ENCODE results near the gene NKX1-2.
A peak's percentile ranks its signal among the peaks of the same experiment; 100 is the strongest.

Gene NKX1-2

GRCh38 chr10:124474514-124475070 lies 24.8 kb upstream of the NKX1-2 start:
- DNase-seq, result no peak

- DNase-seq, result no peak
Measured at GRCh38 chr10:124473070-124473469, 23.2 kb upstream of the NKX1-2 start.

GRCh38 chr10:124472071-124472470 lies 22.2 kb upstream of the NKX1-2 start:
- no peak for DNase-seq

DNA sequence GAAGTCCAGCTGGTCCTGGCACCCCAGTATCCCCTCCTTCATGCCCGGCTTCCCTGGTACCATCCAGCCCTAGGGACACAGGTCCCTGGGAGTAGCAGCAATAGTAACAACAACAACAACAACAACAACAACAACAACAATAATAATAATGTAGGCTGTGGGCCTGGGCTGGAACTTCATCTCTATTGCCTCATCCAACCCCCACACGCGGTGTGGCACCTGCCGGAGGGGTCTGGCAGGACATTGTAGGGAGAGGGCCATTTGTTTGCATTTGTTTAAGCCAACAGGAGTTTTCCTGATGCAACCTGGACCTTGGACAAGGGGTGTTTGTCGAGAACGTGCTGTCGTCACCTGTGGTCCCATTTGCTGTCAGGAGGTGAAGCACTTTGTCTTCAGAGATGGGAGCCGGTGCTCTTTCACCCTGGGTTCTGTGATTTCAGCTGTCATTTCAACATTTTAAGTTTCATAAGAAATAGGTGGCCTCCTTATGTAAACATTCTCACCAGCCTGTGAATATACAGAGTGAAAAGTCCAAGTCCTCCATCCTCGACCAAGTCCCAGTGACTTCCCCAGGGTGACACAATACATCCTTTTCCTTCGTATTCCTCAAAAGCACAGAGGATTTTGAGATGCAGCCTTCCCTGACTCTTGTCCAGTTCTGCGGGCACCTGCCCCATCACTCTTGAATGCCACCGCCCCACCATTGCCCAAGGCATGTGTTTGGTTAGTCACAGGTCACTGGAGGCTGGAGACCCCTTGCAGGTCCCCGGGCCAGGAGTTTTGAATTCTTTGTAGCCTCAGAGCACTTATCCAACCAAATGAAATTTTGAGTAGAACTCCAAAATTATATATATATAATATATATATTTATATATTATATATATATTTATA lies 21.0 kb upstream of the NKX1-2 start:
- DNase-seq, result no peak

GRCh38 chr10:124469956-124470484 lies 20.2 kb upstream of the NKX1-2 start:
- DNase-seq, result no peak

GRCh38 chr10:124468624-124469023 lies 18.8 kb upstream of the NKX1-2 start:
- no peak for DNase-seq

- no peak for DNase-seq
Measured at GRCh38 chr10:124467165-124467564, 17.3 kb upstream of the NKX1-2 start.

GRCh38 chr10:124465777-124466488 lies 16.1 kb upstream of the NKX1-2 start:
- no peak for DNase-seq

DNA sequence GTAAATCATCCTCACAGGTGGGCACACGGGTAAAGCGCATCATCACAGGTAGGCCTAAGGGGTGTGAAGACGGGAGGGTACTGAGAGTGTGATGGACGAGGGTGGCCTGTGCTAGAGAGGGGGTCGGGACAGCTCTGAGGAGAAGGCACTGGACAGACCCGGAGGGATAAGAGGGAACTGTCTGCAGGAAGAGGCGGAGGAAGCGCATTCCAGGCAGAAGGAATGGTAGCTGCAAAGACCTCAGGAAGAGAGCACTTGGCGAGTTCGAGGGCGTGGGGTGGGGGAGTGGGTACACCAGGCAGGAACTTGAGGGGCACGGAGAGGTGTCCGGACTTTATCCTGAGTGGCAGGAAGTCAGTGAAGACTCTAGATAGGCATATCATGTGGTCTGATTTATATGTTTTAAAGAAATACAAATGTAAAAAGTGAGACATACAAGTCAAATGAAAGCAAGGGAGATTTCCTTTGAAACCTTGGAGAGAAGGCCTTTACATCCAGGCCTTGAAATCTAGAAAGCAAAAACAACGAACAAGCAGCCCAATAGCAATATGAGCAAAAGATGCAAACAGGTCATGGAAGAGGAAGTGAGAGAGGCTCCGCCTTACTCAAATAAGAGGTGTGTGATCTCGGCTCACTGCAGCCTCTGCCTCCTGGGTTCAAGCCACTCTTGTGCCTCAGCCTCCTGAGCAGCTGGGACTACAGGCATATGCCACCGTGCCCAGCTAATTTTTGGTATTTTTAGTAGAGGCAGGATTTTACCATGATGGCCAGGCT lies 15.4 kb upstream of the NKX1-2 start:
- DNase-seq, result no peak

- DNase-seq, result no peak
Measured at GRCh38 chr10:124464028-124464965, 14.5 kb upstream of the NKX1-2 start.

DNA sequence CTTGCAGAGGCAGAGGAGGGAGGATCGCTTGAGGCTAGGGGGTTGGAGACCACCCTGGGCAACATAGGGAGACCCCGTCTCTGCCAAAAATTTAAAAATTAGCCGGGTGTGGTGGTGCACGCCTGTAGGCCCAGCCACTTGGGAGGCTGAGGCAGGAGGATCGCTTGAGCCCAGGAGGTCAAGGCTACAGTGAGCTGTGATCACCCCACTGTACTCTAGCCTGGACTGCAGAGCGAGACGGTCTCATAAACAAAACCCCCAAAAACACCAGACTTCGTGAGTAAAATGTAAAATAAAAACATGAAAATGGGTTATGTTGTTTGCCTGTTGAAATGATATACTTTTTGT lies 12.5 kb upstream of the NKX1-2 start:
- no peak for DNase-seq

GRCh38 chr10:124461642-124462347 lies 12.0 kb upstream of the NKX1-2 start, which contains the start of gene LHPP:
TSS of gene LHPP (plus strand) at chr10:124461823. CDS start at chr10:124461863, 40 bp downstream.
- peak; percentile 78 for DNase-seq

GRCh38 chr10:124460144-124460543 lies 10.3 kb upstream of the NKX1-2 start:
- DNase-seq, result no peak

- DNase-seq, result no peak
Measured at GRCh38 chr10:124459395-124459794, 9.6 kb upstream of the NKX1-2 start.

DNA sequence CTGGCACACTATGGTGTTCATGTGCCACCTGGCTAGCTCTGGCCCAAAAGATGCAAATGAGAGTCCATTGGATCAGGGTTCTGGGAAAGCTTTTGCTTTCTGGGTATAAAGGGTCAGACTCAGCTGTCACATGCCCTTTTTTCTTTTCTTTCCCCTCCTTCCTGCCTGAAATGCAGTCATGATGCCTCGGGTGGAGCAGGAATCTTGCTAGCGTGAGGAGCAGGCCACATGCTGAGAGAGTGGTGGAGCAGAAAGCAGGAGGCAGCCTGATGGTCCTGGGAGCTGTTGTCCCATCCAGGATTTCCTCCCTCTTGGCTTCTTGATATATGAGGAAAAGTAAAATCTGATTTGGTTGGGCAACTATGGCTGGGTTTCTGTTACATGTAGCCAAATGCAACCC lies 9.1 kb upstream of the NKX1-2 start:
- no peak for DNase-seq

GRCh38 chr10:124458473-124458872 lies 8.6 kb upstream of the NKX1-2 start:
- no peak for DNase-seq

GRCh38 chr10:124455441-124455840 lies 5.6 kb upstream of the NKX1-2 start:
- no peak for DNase-seq

DNA sequence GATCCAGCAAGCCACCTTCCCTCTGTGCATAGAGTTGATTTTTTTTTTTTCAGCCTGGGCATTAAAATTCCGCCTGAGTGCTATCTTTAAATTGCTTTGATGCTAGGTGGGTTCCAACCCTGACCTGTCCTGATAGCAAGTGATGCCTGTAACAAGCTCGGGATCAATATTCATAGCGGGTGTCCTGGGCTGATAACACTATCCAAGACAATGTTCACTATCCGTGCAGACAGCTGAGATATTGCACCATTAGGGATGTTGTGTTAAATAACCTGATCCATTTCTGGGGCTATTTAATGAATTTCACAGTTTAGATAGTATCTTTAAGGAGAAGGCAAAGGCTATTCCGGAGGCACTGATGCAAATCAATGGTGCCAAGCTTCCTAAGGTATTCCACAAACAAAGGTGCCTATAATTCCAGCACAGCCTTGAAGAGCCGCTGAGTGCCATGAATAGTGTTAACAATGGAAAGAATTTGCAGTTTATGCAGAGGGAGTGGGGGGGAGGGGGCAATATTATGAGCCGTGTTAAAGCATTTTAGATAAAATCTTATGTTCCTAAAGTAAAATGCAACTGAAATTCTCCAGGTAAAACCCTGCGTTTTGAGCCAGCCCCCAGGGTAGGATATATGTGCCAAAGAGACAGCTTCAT lies 4.2 kb upstream of the NKX1-2 start:
- no peak for DNase-seq

DNA sequence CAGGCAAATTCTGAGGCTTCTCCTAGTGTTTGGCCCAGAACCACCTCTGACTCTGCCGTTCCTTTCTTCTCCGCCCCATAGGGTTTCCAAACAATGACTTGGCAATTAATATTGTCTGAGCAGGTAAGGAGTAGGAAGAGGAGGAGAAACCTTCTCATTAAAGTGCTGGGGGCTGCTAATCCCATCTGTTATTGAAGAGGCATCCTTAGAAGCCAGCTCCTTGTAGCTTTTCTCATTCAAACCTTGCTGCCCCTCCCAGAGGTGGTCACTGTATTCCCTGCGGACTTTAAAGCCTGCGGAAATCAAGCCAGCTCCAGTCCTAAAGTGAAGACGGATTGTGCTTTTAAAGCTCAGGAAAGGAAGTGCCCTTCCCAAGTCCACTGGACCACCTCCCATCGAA lies 1.4 kb upstream of the NKX1-2 start:
- no peak for DNase-seq

GRCh38 chr10:124450783-124451057 lies 885 bp upstream of the NKX1-2 start:
- DNase-seq, result no peak
